SK-N-SH treated with all-trans-retinoic acid at 6 μM for 48 hours (cell line): ENCODE data around the gene CABP1.
"Not testable (repeated sequence)": the region's sequence is repeated elsewhere in the genome, so short reads cannot be mapped to it uniquely, and the experiment has no call there.

Experiments
- ARNTL ChIP-seq: fragments of 450-650 bp; formaldehyde crosslinking; IDR thresholded peaks from 2 replicates; pipeline ENCODE4 v1.5.0; 2020; ENCODE audit warnings: low read depth, mild to moderate bottlenecking, moderate library complexity, borderline replicate concordance
- OSR1 ChIP-seq: fragments of 250-450 bp; sonication (Bioruptor Pico); IDR thresholded peaks from 2 replicates; pipeline ENCODE4 v1.8.0; 2022; ENCODE audit warnings: moderate library complexity, mild to moderate bottlenecking, inconsistent platforms
- TF ChIP-seq, protein P1 (sequence below): fragments of 250-450 bp; sonication (Bioruptor Pico); IDR thresholded peaks from 2 replicates; pipeline ENCODE4 v1.5.0; 2020; ENCODE audit warnings: mild to moderate bottlenecking, moderate library complexity
- TF ChIP-seq, protein P2 (sequence below): fragments of 250-450 bp; sonication (Bioruptor Pico); IDR thresholded peaks from 2 replicates; pipeline ENCODE4 v1.8.0; 2020; ENCODE audit warnings: mild to moderate bottlenecking, moderate library complexity, borderline replicate concordance

DNA sequence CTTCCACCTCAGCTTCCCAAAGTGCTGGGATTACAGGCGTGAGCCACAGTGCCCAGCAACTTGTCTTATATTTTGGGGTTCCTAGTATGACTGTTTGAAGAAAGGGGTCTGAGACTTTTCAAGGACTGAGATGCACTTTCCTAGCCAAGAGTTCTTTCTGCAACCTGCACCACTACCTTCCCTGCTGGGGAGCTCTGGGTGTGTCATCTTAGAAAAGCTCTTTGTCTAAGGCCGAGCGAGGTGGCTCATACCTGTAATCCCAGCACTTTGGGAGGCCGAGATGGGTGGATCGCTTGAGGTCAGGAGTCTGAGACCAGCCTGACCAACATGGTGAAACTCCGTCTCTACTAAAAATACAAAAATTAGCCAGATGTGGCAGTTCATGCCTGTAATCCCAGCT is 29.8 kb downstream of the CABP1 start:
- not testable (repeated sequence) for TF ChIP-seq OSR1, ARNTL (CRISPR knock-in tag)
- TF ChIP-seq, protein P1, sequence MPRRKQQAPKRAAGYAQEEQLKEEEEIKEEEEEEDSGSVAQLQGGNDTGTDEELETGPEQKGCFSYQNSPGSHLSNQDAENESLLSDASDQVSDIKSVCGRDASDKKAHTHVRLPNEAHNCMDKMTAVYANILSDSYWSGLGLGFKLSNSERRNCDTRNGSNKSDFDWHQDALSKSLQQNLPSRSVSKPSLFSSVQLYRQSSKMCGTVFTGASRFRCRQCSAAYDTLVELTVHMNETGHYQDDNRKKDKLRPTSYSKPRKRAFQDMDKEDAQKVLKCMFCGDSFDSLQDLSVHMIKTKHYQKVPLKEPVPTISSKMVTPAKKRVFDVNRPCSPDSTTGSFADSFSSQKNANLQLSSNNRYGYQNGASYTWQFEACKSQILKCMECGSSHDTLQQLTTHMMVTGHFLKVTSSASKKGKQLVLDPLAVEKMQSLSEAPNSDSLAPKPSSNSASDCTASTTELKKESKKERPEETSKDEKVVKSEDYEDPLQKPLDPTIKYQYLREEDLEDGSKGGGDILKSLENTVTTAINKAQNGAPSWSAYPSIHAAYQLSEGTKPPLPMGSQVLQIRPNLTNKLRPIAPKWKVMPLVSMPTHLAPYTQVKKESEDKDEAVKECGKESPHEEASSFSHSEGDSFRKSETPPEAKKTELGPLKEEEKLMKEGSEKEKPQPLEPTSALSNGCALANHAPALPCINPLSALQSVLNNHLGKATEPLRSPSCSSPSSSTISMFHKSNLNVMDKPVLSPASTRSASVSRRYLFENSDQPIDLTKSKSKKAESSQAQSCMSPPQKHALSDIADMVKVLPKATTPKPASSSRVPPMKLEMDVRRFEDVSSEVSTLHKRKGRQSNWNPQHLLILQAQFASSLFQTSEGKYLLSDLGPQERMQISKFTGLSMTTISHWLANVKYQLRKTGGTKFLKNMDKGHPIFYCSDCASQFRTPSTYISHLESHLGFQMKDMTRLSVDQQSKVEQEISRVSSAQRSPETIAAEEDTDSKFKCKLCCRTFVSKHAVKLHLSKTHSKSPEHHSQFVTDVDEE (CRISPR knock-in tag), result not testable (repeated sequence)
- TF ChIP-seq, protein P2, sequence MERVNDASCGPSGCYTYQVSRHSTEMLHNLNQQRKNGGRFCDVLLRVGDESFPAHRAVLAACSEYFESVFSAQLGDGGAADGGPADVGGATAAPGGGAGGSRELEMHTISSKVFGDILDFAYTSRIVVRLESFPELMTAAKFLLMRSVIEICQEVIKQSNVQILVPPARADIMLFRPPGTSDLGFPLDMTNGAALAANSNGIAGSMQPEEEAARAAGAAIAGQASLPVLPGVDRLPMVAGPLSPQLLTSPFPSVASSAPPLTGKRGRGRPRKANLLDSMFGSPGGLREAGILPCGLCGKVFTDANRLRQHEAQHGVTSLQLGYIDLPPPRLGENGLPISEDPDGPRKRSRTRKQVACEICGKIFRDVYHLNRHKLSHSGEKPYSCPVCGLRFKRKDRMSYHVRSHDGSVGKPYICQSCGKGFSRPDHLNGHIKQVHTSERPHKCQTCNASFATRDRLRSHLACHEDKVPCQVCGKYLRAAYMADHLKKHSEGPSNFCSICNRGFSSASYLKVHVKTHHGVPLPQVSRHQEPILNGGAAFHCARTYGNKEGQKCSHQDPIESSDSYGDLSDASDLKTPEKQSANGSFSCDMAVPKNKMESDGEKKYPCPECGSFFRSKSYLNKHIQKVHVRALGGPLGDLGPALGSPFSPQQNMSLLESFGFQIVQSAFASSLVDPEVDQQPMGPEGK (CRISPR knock-in tag), result not testable (repeated sequence)
